Osteocyte (in vitro differentiated cells): ENCODE measurements around the gene RAD51B. TPM values are rescaled to one million over a fixed set of nuclear protein-coding genes. Genes with fewer than 3 reads are reported as not detected.

Experiments used
- DNase-seq: peaks from one replicate; pipeline ENCODE4 v3.0.0; 2021; ENCODE audit warnings: mixed read lengths; ENCODE audit not compliant: unreplicated experiment; ENCODE audit errors: extremely low spot score
- H3K27ac Mint-ChIP-seq: one replicate; pipeline ENCODE4 v1.8.0; 2021; ENCODE audit warnings: mild to moderate bottlenecking, mixed read lengths; ENCODE audit not compliant: unreplicated experiment
- H3K27me3 Mint-ChIP-seq: one replicate; pipeline ENCODE4 v1.8.0; 2021; ENCODE audit warnings: mixed read lengths; ENCODE audit not compliant: unreplicated experiment
- H3K36me3 Mint-ChIP-seq: one replicate; pipeline ENCODE4 v1.8.0; 2021; ENCODE audit warnings: mixed read lengths; ENCODE audit not compliant: unreplicated experiment
- H3K4me1 Mint-ChIP-seq: one replicate; pipeline ENCODE4 v1.8.0; 2021; ENCODE audit warnings: mixed read lengths; ENCODE audit not compliant: unreplicated experiment
- H3K4me3 Mint-ChIP-seq: one replicate; pipeline ENCODE4 v1.8.0; 2021; ENCODE audit warnings: mild to moderate bottlenecking, moderate library complexity, mixed read lengths; ENCODE audit not compliant: unreplicated experiment
- H3K9me3 Mint-ChIP-seq: one replicate; pipeline ENCODE4 v1.8.0; 2021; ENCODE audit warnings: mixed read lengths; ENCODE audit not compliant: unreplicated experiment
- total RNA-seq: library from RNA; stranded (reverse); gene quantifications from 2 replicates; pipeline ENCODE4 v1.2.1, GENCODE V29; 2021
- TF ChIP-seq, protein P1 (sequence below): fragments of 200-600 bp; sonication (generic); IDR thresholded peaks from 2 replicates; pipeline ENCODE4 v1.5.0; 2021; ENCODE audit warnings: antibody characterized with exemption, mild to moderate bottlenecking, moderate library complexity

RAD51B gene
- total RNA-seq, 1 donor from 2014 or later: 12.7 TPM

DNA sequence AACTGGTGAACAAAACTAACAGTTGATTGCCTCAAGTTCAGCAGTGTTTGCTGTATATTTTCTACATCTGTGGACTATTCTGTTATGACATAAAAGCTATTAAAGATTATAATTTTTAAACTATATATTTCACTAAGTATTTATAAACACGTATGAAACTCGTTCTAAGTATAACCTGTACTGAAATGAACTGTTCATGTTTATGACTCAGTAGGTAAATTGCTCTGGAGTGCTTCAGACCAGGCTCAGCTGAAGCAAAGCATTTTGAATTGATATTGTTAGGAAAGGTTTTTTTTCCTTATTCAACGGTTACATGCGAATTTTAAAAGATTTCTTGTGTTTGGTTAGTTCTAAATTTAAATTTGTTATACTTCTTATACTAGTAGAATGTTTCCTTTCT lies 151.3 kb downstream of the RAD51B start:
- H3K9me3 Mint-ChIP-seq: no peaks in the 10 kb centered on the region
- H3K27me3 Mint-ChIP-seq: no peaks in the 10 kb centered on the region
- H3K4me3 Mint-ChIP-seq: no peak overlapping the region
- no peak for DNase-seq
- H3K36me3 Mint-ChIP-seq: peaks cover 1% of the 10 kb centered on the region
- H3K27ac Mint-ChIP-seq: no peak overlapping the region
- peaks cover 19% of the 10 kb centered on the region for H3K4me1 Mint-ChIP-seq
- TF ChIP-seq, protein P1, sequence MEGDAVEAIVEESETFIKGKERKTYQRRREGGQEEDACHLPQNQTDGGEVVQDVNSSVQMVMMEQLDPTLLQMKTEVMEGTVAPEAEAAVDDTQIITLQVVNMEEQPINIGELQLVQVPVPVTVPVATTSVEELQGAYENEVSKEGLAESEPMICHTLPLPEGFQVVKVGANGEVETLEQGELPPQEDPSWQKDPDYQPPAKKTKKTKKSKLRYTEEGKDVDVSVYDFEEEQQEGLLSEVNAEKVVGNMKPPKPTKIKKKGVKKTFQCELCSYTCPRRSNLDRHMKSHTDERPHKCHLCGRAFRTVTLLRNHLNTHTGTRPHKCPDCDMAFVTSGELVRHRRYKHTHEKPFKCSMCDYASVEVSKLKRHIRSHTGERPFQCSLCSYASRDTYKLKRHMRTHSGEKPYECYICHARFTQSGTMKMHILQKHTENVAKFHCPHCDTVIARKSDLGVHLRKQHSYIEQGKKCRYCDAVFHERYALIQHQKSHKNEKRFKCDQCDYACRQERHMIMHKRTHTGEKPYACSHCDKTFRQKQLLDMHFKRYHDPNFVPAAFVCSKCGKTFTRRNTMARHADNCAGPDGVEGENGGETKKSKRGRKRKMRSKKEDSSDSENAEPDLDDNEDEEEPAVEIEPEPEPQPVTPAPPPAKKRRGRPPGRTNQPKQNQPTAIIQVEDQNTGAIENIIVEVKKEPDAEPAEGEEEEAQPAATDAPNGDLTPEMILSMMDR: no peak

- no peaks in the 10 kb centered on the region for H3K9me3 Mint-ChIP-seq
- DNase-seq: no peak
- no peak overlapping the region for H3K4me3 Mint-ChIP-seq
- H3K4me1 Mint-ChIP-seq: peaks cover 19% of the 10 kb centered on the region
- no peak overlapping the region for H3K27ac Mint-ChIP-seq
- no peaks in the 10 kb centered on the region for H3K27me3 Mint-ChIP-seq
- TF ChIP-seq, protein P1: no peak
- H3K36me3 Mint-ChIP-seq: peaks cover 2% of the 10 kb centered on the region
These were observed 152.3 kb downstream of the RAD51B start for GRCh38 chr14:67971627-67972625.

- Mint-ChIP-seq H3K4me3 (no peak overlapping the region), H3K27ac (no peak overlapping the region), H3K4me1 (peaks cover 21% of the 10 kb centered on the region), H3K36me3 (peaks cover 4% of the 10 kb centered on the region), H3K27me3 (no peaks in the 10 kb centered on the region), H3K9me3 (no peaks in the 10 kb centered on the region)
- DNase-seq: no peak
- TF ChIP-seq, protein P1: no peak
These were observed 153.9 kb downstream of the RAD51B start for GRCh38 chr14:67973436-67973835.

DNA sequence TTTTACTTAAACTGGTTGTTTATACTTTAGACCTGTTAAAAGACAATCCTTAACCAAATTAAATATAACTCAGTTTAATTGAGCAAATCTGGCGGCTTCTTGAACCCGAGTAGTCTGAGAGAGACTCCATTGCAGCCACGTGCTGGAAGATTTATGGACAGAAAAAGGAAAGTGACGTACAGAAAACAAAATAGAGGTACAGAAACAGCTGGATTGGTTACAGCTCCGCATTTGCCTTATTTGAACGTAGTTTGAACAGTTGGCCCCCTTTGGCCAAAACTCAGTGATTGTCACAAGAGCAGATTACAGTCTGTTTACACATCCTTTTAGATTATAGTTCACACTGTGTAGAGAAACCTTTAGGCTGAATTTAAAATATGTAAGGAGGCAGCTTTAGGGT lies 155.9 kb downstream of the RAD51B start:
- Mint-ChIP-seq H3K4me3 (no peak overlapping the region), H3K27ac (no peak overlapping the region), H3K27me3 (no peaks in the 10 kb centered on the region), H3K4me1 (peaks cover 16% of the 10 kb centered on the region), H3K9me3 (no peaks in the 10 kb centered on the region), H3K36me3 (peaks cover 4% of the 10 kb centered on the region)
- TF ChIP-seq, protein P1: no peak
- DNase-seq: no peak

DNA sequence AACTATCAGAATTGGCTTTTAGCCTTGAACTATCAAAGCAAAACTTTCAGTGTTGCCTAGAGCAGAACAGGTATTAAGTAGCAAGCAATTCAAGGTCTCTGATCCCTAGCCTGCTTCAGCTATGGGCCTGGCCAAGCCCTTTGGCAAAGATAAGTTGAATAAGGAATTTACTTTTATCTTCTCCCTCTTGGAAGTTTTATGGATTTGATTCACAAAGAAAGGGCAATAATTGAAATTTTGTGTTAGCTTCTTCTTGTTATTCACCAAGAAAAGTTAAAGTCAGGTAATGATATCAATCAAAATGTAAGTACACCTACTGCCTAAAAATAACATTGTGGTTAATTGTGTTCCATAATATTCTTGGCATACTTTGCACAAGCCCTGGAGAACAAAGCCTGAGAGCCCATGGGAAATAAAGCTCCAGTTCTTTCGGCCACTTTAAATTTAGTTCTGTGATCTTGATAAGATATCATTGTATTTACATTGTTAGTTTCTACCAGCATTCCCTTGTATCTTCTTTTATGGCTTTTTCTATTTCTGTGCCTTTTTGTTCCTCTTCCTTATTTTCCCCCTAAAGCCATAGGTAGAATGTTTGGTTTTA lies 158.0 kb downstream of the RAD51B start:
- H3K27me3 Mint-ChIP-seq: no peaks in the 10 kb centered on the region
- TF ChIP-seq, protein P1: no peak
- H3K9me3 Mint-ChIP-seq: no peaks in the 10 kb centered on the region
- H3K36me3 Mint-ChIP-seq: peaks cover 4% of the 10 kb centered on the region
- peaks cover 1% of the 10 kb centered on the region for H3K4me1 Mint-ChIP-seq
- no peak overlapping the region for H3K27ac Mint-ChIP-seq
- DNase-seq: no peak
- H3K4me3 Mint-ChIP-seq: no peak overlapping the region
